ENCODE data around the gene KRT37.

DNA sequence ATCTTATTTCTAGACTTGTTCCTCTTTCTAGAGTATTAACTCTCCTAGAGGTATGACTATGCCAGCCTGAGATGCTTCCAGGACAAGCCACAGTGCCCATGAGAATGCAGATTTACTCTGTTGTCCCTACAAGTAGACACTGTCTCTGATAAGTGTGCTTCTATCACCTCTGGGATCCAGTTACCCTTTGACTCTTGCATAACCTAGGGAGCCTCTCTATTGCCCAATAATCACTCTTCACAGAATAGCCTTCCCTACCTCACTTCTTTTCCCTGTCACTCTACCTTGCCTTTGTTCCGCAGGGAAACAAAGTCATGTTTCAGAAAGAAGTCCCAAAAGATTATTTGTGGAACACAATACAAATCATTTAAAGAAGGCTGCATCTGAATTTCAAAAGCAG lies 40.7 kb downstream of the KRT37 start:
- TF ChIP-seq, protein P1, sequence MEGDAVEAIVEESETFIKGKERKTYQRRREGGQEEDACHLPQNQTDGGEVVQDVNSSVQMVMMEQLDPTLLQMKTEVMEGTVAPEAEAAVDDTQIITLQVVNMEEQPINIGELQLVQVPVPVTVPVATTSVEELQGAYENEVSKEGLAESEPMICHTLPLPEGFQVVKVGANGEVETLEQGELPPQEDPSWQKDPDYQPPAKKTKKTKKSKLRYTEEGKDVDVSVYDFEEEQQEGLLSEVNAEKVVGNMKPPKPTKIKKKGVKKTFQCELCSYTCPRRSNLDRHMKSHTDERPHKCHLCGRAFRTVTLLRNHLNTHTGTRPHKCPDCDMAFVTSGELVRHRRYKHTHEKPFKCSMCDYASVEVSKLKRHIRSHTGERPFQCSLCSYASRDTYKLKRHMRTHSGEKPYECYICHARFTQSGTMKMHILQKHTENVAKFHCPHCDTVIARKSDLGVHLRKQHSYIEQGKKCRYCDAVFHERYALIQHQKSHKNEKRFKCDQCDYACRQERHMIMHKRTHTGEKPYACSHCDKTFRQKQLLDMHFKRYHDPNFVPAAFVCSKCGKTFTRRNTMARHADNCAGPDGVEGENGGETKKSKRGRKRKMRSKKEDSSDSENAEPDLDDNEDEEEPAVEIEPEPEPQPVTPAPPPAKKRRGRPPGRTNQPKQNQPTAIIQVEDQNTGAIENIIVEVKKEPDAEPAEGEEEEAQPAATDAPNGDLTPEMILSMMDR (IDR thresholded peaks at IDR 0.05): no peak
- no peak for TF ChIP-seq POLR2A (IDR thresholded peaks at IDR 0.05)

All from prostate gland (tissue), 2 donors.